ENCODE measurements around the gene COL5A1.

COL5A1 gene

DNA sequence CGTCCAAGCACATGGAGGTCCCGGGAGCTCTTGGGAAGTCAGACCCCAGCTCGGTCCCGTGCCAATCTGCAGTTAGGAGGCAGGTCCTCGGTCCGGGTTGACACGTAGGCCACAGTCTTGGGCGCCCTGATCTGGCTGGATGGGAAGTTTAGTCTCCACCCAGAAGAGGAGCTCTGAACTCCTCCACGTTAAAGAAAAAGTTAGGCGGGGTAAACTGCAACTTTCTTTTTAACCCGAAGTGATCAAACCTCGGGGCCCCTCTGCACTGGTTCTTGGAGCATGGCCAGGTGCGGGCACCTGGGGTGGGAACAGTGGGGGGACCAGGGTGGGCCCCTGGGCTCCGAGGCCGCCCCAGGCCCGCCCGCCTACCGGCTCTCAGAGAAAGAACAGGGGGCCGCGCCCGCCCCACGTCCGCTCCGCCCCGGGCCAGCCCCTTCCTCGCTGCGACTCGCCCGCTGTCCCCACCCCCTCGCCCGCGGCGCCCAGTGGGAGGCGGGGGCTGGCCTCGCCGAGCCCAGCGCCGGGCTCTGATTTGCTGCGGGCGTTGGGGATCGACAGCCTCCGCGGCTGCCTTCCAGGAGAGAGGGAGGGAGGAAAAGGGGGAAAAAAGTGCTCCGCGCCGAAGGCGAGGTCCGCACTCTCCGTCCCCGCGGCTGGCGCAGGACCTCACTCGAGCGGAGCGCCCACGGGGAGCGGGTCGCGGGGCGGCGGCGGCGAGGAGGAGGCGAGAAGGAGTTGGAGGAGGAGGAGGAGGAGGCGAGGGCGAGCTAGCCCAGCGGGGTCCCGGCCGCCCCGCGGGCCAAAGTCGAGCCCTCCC, at the start of gene COL5A1:
COL5A1 (plus strand) TSS at position 631 of the 817 bp plus-strand sequence. CDS start 385 bp downstream, outside the sequence.
- DNase-seq: peak; percentile 26 to 31

DNA sequence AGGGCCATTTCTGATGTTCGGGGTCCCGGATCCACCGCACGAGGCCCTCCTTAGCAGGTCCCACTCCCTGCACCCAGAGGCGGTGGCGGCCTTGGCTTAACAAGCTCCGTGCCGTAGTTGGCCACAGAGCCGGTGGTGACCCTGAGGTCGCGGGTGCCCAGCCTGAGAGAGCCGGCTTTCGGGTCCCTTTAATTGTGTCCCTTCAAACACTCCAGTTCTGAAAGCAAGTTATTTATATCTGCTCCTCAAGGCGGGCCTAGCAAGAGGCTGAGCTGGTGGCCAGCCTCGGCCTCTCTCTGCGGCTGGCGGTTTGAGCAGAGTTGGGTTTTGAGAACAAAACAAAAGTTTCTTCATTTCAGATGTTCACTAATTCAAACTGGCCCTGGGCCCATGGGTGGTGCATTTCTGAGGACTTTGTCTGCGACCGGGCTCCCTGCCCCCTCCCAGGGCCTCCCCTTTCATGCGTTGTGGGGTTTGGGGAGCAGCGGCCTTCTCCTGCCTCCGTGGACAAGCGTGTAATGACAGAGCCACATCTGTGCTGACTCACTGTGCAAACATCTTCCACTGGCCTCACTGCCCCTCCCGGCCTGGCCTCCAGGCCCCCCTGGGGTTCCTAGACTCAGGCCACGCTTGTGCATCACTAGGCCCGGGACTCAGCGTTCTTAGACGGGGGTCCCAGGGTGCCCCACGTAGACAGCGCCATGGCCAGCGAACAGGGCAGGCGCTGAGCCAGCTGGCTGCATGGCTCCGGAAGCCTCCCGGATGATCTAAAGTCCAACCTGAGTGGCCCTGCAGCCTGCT, 49.4 kb upstream of the COL5A1 start:
- no peak for DNase-seq

DNA sequence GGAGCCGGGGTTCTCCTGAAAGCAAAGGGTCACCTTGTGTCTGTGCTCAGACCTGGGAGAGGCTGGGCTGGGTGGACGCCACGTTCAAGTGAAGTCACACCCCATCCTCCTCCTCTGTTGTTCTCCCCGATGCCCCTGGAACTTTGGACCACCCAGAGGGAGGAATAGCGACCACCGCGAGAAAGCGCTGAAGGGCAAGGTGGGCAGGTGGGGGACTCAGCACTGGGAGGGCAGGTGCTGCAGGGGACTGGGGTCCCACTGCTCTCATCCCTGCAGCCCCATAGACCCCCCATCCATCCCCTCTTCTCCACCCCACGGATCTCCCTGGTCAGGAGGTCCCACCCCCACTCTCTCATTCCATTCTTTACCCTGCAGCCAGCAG, 48.8 kb upstream of the COL5A1 start:
- no peak for DNase-seq

DNA sequence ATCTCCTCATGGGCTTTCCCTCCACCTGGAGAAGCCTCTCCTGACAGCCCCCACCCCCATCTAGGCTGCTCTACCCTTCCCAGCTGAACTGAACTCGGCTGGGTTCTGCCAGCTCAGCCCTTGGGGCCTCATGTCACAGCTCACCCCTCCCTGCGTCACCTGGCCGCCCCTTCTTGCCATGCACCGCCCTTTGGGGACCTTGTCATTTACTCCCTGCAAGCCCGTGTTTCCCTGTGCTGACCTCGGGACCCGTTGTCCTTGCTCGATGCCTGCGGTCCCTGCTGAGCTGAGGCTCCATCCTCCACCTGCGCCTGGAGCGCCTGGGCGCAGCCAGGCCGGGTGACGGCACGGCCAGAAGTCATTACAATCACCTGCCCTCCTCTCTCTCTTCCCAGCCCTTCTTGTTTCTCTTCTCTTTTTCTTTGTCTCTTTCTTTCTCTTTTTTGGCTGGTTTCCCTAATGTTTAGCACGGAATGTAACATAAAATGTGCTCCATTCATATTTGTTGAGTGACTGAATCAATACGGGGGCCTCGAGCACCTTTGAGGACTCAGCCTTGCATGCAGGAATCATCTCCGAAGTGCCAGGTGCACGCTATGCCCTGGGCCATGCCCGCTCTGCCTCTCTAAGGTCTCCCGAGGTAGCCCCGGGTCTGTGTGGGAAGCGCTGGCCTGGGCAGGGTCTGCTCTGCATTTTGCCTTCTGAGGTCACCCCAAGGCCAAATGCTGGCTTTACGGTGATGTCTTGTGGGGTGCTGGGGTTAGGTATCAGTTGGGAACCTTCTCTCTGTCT, 48.1 kb upstream of the COL5A1 start:
- DNase-seq: no peak

DNA sequence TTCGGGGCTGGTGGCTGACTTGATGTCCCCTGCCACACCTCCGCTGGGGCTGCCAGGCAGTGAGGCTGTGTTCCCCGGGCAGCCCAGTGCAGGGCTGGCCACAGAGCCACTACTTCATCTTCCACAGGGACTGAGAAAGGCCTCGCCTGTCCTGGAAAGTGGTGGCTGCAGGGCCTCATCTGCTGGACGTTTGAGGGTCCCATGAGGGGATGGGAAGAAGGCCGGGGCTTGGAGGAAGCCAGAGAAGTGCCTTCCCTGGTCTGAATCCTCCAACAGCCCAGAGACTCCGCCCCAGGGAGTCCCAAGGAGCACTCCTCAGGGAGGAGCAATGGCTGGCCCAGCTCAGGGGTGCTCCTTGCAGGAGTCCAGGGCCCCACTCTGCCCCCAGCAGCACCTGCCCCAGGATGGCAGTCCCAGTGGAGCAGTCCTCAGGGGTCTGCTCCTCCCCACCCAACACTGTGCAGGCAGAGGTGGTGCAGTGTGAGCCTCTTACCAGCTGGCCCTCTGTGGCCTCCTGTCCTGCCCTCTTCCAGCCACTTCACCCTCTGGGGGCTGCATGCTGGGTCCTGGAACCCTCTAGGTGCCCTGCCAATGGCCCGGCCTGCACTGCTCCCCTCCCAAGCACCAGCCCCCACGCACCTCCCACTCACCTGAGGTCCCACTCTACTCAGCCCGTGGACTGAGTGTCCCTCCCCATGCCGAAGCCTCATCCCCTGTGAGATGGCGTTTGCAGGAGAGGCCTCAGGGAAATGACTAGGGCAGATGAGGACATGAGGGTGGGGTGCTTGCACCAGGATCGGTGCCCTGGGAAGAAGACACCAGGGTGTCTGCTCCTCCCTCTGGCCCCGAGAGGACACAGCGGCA, 47.3 kb upstream of the COL5A1 start:
- no peak for DNase-seq

DNA sequence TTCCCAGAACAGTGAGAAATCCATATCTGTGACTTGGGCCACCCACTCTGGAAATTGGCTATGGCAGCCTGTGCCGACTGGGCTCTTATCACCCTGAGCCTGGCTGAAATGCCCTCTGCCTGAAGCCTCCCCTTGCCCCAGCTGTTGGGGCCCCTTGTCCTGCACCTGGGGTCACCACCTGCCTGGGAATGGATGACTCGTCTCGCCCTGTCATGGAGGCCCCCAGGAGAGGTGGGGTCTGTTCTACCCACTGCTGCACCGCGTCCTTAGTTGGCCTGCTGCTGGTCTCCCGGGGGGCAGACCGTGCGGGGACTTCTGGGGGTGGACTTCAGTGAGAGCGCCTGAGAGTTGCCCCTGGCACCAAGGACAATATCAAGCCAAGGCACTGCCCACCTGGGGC, 46.6 kb upstream of the COL5A1 start:
- no peak for DNase-seq

DNA sequence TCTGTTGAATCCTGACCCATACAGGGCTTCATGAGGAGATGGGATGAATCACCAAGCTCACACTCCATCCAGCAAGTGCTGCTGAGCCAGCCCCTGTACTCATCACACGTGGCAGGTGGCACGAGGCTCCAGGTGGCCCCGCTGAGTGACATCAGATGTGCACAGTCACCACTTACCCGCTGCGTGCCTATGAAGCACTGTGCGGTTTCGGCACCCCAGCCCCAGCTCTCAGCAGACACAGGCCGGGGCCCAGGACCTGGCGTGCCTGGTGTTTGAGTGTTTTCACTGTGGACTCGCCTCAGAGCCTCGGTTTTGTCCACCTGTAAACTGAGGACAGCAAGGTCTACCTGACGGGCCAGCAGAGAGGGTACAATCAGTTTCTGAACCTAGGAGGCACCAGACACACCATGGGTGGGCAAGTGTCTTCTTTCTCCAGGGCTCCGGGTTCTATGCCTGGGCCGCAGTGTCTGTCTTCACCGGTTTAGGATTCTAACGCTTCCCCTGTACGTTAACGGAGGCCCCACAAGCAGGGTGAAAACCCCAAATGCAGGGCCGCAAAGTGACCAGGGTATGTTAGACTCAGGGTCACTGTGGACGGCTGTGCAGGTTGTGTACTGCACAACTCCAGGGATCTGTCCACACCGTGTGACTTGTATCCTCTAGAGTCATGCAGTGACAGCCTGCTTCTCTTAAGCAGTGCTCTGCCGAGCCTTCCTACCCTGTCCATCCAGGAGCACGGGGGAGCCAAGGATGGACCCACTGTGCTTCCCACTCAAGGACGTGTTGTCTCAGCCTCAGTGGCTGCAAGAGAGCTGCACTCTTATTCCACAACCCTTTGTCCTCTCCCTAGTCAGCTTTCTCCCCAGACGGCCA, 44.3 kb upstream of the COL5A1 start:
- DNase-seq: no peak

DNA sequence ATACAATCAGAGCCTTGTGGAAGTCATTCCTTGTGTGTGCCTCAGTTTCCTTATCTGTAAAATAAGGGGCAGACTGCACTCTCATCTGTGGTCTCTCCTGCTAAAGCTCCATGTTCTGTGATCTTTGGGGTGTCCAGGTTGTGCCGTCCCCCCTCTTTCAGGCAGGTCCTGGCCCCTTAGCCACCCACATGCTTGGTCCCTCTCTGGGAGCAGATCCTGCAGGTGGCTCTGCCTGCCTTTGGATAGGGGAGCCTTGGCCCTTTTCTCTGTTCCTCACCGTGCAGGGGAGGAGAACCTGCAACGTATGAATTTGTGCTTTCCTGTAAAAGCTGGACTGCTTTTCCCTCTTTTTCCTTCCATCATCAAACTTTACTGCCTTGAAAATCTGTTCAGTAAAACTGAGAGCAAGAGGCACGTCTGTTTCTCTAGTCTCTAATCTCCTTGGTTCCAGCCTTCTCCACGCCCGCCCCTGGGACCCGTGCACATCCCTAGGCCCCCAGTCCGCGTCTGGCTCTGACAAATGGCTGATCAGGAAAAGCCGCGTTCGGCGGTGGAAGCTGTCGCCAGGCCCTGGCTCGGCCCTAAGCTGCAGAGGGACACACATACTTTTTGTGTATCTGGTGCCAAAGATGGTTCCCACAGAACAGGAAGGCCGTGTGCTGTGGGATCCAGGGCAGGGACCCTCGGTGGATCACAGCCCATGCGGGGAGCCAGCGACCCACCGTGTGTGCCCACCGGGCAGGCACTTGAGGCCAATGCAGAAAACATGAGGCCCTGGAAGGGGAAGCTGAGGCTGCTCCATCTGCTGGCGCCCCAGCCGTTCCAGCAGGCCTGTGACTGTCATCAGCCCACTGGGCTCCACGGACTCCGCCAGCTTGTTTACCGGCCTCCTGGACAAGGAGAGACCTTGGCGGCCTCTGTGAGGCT, 43.4 kb upstream of the COL5A1 start:
- DNase-seq: no peak

DNA sequence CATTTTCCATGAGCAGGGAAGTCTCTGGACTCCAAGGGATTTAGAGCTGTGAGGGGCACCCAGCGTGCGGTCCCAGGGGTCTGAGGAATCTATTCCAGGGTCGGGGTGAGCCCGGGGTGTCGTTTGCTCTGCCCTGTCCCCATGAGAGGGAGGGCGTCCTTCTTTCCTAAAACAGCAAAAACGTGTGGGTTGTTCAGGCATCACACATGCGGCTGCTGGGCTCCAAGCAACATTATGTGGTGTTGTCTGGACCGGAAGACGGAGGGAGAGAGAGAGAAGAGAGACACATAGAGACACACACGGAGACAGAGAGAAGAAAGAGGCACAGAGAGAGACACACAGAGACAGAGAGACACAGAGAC, 42.7 kb upstream of the COL5A1 start:
- no peak for DNase-seq

DNA sequence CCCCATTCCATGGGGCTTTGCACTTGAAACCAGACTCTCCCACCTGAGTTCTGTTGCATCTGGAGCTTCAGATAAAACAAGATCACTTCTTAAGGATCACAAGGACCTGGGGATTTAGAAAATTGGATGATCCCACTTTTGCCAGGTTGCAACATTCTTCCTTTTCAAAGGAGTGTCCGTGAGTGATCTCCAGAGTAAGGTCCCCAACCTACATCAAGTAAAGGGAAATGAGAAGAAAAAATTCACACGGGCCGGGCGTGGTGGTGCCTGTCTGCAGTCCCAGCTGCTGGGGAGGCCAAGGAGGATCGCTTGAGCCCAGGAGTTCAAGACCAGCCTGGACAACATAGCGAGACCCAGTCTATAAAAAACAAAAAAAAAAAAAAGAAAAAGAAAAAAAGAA, 41.2 kb upstream of the COL5A1 start:
- no peak for DNase-seq

DNA sequence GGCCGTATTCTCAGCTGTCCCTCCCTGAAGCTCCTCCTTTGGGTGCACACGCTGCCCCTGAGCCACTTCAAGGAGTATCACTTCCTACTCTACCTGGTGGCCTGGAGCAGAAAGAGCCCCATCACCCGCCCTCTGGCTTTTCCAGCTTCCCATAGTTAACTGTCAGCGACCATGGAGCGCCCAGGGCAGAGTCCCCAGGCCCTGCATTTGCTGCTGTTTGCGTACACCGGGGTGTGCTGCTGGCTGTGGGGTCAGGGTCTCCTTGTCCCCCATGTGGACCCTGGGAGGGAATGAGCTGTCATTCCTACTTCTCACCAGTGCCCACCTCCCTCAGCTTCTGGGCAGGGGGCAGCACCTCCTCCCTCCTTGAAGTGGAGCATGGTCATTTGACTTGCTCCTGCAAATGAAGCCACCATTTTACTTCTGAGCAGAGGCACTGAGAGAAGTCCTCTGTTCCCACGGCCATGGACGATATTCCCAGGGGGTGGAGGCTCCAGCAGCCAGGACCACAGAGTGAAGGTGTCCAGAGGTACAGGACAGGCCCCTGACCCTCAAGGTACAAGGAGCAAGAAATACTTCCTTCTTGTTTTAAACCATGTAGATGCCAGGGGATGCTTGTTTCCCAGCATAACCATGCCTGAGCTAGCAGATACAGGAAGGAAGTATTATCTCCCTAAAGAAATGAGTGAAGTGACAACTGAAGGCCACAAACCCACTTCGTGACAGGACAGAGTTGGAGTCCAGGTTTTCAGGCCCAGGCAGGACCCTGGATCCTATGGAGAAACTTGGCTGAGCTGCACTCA, 40.6 kb upstream of the COL5A1 start:
- DNase-seq: no peak

DNA sequence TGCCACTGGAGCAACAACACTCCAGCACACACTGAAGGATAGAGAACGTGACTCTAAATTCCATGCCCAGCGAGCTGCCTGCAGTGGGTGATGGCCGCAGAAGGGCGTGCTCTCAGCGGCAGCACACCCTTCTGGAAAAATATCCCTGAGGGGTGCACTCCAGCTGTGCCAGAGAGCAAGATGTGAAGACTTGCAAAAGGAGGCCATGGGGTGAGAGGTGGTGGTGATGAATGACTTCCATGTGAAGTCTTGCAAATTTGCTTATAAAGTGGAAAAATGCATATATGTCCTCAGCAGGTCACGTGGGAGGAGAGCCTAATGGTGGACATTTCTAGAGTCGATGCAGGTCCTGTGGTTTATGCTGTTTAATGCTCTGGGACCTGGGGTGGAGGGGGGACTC, 39.8 kb upstream of the COL5A1 start:
- DNase-seq: no peak

DNA sequence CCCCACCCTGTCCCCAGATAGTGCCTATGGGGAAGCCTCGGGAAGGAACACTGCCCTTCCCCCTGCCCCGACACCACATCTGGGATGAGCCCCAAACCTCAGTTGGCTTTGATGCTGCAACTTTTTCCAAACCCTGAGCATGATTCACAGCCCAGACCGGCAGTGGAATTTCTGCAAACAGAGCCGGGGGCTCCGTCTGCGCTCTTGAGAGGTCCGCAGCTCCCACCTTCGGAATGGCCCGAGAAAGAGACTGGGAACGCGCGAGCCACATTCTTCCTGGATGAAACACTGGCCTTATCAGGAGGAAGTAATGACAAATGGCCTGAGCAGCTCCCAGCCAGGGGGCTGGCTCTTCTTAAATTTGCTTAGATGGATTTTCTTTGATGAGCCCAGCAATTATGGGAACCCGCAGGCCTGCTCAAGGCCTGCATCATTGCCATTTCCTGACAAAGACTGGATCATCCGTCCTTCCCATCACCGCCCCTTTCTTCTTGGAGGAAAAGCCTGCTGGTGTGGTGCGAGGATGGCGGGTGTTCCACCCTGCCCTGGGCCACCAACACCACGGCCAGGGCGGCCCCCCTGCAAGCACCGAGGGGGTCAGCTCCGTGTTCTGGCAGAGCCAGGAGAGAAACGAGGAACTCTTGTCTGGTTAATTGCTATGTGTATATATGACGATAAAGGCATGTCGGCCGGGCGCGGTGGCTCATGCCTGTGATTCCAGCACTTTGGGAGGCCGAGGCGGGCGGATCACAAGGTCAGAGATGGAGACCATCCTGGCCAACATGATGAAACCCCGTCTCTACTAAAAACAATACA, 38.8 kb upstream of the COL5A1 start:
- no peak for DNase-seq

DNA sequence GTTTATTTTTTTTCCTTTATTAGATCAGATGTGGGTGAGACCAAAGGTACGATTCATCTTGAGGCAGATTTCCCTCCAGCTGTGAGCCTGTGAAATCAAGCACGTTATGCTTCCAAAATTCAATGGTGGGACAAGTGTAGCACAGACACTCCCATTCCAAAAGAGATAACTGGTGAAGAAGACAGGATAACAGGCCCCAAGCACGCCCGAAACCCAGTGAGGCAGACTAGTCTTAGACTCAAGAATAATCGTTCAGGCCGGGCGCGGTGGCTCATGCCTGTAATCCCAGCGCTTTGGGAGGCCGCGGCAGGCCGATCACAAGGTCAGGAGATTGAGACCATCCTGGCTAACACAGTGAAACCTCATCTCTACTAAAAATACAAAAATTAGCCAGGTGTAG, 36.8 kb upstream of the COL5A1 start:
- DNase-seq: no peak

DNA sequence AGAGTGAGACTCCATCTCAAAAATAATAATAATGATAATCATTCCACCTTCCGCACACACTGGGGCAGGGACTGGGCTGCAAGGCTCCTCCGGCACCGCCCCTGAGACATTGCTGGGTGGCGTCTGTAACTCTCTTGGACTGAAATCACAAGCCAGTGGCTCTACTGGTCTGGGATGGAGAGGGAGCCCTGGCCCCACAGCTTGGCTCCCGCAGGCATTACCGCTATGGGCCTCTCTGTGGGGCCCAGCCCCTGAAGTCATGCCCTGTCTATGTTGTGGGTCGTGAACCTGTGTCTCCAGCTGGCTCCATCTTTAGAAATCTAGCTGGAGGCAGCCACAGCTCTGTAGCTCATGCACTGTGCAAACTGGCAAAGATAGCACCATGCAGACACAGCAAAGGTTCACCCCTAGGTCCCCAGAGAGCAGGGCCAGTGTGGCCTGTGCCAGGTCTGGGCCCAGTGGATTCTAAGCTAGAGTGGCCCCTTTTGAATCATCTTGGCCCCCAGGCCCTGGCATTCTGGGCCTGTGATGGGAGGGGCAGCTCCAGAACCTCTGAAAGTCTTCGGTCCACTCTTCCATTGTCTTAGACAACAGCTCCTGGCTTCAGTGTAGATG, 36.1 kb upstream of the COL5A1 start:
- DNase-seq: no peak

DNA sequence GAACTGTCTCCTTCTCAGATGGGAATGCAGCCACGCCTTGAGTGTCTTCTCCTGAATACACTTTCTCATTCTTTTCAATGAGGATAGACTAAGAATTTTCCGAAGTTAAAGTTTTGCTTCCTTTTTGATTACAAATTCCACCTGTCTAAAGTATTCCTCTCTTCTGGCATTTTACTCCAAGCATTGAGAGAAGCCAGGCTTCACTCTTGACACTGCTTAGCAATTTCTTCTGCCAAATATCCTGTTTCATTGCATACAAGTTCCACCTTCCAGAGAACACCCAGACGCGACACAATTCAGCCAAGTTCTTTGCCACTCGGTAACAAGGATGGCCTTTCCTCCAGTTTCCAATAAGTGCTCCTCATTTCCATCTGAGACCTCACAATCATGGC, 35.6 kb upstream of the COL5A1 start:
- no peak for DNase-seq

DNA sequence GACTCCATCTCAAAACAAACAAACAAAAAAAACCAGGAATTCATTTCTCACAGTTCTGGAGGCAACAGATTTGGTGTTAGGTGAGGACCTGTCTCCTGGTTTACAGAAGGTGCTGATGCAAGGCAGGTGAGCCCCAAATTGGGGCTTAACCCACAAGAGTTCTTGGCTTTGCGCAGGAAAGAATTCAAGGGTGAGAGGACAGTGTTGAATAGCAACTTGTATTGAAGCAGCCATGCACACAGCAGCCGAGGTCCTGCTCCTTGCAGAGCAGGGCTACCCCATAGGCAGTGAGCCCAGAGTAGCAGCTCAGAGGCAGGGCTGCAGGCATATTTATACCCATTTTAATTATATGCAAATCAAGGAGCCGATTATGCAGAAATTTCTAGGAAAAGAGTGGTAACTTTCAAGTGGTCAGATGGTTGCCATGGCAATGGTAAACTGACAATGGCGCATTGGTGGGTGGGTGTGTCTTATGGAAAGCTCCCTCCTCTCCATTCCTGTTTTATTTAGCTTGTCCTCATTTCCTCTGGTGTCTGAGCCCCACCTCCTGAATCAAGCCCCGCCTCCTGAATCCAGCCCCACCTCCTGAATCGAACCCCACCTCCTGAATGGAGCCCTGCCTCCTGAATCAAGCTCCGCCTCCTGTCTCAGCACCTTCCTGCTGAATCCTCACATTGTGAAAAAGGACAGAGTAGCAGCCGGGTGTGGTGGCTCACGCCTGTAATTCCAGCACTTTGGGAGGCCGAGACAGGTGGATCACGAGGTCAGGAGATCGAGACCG, 34.5 kb upstream of the COL5A1 start:
- no peak for DNase-seq
